Fibroblast of the aortic adventitia (primary cell): ENCODE measurements around the gene SLC19A2. TPM values are rescaled to one million over a fixed set of nuclear protein-coding genes. Genes with fewer than 3 reads are reported as not detected.

ENCODE experiments used
- DNase-seq: peaks from one replicate; pipeline ENCODE4 v3.0.0-alpha.2; 2010; ENCODE audit warnings: low read depth
- H3K4me3 ChIP-seq: 2 replicates; pipeline ENCODE4 v1.5.1; 2011; ENCODE audit warnings: low read depth, mild to moderate bottlenecking, control low read depth, low read length, moderate library complexity
- CTCF ChIP-seq: IDR thresholded peaks from 2 replicates; pipeline ENCODE4 v1.5.1; 2011; ENCODE audit warnings: mild to moderate bottlenecking, low read length, control low read depth, inconsistent platforms; ENCODE audit not compliant: insufficient read depth
- total RNA-seq: library from RNA; depleted of rRNA; stranded (reverse); fragments of >200 nt; gene quantifications from 2 replicates; pipeline ENCODE4 v1.2.3, GENCODE V29; 2012; ENCODE audit warnings: low replicate concordance

Gene SLC19A2
- total RNA-seq, 1 donor = 7.7 TPM

- no peak for TF ChIP-seq CTCF
- DNase-seq = no peak
- H3K4me3 ChIP-seq = no peak overlapping the region
These were observed 9.8 kb downstream of the SLC19A2 start for GRCh38 chr1:169475806-169476387.

DNA sequence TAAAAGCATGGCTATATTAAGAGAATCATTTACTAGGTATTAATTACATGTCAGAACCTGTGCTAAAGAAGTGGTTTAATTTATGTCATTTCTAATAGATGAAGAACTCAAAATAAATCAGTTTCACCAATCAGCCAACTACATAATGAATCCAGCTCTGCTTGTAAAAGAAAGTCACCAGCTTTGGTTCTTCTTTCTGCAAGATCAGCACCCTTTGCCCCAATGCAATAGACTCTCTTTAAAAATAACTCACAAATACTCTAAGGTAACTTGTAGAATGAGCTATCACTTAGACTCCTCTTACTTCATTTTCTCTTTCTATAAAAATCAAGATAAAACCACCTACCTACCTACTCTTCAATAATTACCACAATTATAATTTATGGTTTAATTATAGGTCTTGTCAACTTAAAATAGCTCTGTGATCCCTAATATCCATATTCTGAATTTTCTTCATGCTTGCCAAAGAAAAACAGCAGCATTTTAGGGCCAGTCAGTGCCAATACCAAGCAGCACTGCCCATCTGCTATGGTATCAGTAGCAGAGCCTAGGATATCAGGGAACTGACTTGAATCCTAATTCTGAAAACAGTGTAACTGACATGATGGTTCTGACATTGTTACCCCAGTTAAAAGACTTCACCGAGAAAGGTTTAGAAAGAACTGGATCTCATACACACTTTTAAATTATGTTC is 11.3 kb downstream of the SLC19A2 start:
- DNase-seq = no peak
- no peak for TF ChIP-seq CTCF
- H3K4me3 ChIP-seq = no peak overlapping the region

DNA sequence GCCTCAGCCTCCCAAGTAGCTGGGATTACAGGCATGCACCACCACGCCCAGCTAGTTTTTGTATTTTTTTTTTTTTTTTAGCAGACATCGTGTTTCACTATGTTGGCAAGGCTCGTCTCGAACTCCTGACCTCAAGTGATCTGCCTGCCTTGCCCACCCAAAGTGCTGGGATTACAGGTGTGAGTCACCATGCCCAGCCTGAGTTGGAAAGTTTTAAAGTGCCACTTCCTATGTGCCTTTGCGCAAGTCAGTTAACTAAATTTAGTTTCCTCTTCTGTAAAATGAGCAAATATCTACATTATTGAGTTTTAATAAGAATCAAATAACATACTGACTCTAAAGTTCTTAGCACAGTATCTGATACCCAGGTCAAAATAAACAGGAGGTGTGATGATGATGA is 12.4 kb downstream of the SLC19A2 start:
- no peak overlapping the region for H3K4me3 ChIP-seq
- TF ChIP-seq CTCF = no peak
- no peak for DNase-seq

GRCh38 chr1:169472738-169473137 is 13.0 kb downstream of the SLC19A2 start:
- TF ChIP-seq CTCF = no peak
- no peak for DNase-seq
- H3K4me3 ChIP-seq = no peak overlapping the region

GRCh38 chr1:169468982-169469381 is 16.8 kb downstream of the SLC19A2 start:
- H3K4me3 ChIP-seq = no peak overlapping the region
- TF ChIP-seq CTCF = no peak
- DNase-seq = peak; percentile 28

DNA sequence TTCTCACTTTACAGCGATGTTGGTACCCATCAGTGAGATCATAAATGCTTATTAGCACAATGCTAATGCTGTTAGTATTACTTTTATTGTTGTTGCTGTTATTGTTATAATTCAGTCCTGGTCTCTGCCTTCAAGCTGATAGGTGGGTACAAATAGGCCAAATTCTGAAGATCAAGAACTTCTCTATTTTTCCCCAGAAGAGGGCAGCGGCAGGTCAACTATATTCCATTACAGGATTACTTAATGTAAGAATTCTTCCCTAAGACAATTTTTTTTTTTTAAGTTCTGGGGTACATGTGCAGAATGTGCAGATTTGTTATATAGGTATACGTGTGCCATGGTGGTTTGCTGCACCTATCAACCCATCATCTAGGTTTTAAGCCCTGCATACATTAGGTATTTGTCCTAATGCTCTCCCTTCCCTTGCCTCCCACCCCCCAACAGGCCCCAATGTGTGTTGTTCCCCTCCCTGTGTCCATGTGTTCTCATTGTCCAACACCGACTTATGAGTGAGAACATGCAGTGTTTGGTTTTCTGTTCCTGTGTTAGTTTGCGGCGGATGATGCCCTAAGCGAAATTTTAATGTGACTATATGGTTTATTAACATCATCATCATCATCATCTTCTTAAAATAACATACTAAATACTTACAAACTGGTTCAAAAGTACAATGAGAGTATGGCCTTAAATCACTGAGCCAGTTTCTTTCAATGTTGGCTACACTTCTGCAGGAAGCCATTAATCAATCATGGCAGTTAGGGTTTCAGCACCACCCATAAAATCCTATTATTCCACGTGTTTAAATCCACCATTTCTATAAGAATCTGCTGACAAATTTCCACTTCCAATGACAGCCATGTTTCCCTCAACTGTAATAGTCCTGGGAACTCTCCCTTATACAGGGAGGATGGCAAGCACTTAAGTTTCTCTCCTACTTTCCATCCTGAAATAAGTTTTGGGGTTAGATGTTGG is 19.2 kb downstream of the SLC19A2 start:
- TF ChIP-seq CTCF = peak; percentile 34
- no peak overlapping the region for H3K4me3 ChIP-seq
- peak; percentile 69 for DNase-seq
